Trophoblast cell (in vitro differentiated cells and primary cell): ENCODE results near the gene EEF2K.

Source experiments
- DNase-seq, 2 donors: peaks; one replicate each; pipeline ENCODE4 v3.0.0-alpha.2; 2016
- H2AFZ ChIP-seq: 2 replicates; pipeline ENCODE4 v1.6.1; 2013; ENCODE audit warnings: low read length, moderate library complexity, mild to moderate bottlenecking; ENCODE audit not compliant: insufficient read depth, poor library complexity
- H2AK5ac ChIP-seq: 2 replicates; pipeline ENCODE4 v1.6.1; 2013; ENCODE audit warnings: mild to moderate bottlenecking, low read length
- H2BK120ac ChIP-seq: 2 replicates; pipeline ENCODE4 v1.6.1; 2013; ENCODE audit warnings: low read length, mild to moderate bottlenecking, moderate library complexity; ENCODE audit not compliant: insufficient read depth, poor library complexity
- H2BK12ac ChIP-seq: 2 replicates; pipeline ENCODE4 v1.6.1; 2013; ENCODE audit warnings: mild to moderate bottlenecking, low read length, moderate library complexity
- H2BK5ac ChIP-seq: 2 replicates; pipeline ENCODE4 v1.6.1; 2013; ENCODE audit warnings: low read length, low read depth, moderate library complexity, mild to moderate bottlenecking; ENCODE audit not compliant: poor library complexity
- H3K14ac ChIP-seq: 2 replicates; pipeline ENCODE4 v1.6.1; 2013; ENCODE audit warnings: mild to moderate bottlenecking, low read length
- H3K18ac ChIP-seq: 2 replicates; pipeline ENCODE4 v1.6.1; 2013; ENCODE audit warnings: mild to moderate bottlenecking, low read length
- H3K23ac ChIP-seq: 2 replicates; pipeline ENCODE4 v1.6.1; 2013; ENCODE audit warnings: low read length
- H3K27ac ChIP-seq: 2 replicates; pipeline ENCODE4 v1.5.1; 2013; ENCODE audit warnings: low read depth, mild to moderate bottlenecking, inconsistent platforms, low read length, moderate library complexity
- H3K27me3 ChIP-seq: 2 replicates; pipeline ENCODE4 v1.6.1; 2013; ENCODE audit warnings: inconsistent platforms, mild to moderate bottlenecking, low read length, moderate library complexity; ENCODE audit not compliant: insufficient read depth
- H3K36me3 ChIP-seq, 2 experiments: 1 replicate in 1 of 2; 2 replicates in 1 of 2; pipeline ENCODE4 v1.6.1; 2013; ENCODE audit warnings: low read length in 2 of 2, mild to moderate bottlenecking in 2 of 2, moderate library complexity in 1 of 2; ENCODE audit not compliant: insufficient read depth in 2 of 2, control insufficient read depth in 1 of 2
- H3K4ac ChIP-seq: 2 replicates; pipeline ENCODE4 v1.6.1; 2013; ENCODE audit warnings: low read depth, mild to moderate bottlenecking, low read length, moderate library complexity
- H3K4me1 ChIP-seq, 2 experiments: 1 replicate in 1 of 2; 2 replicates in 1 of 2; pipeline ENCODE4 v1.6.1; 2013; ENCODE audit warnings: low read length in 2 of 2, mild to moderate bottlenecking in 2 of 2, moderate library complexity in 1 of 2; ENCODE audit not compliant: insufficient read depth in 2 of 2, control insufficient read depth in 1 of 2
- H3K4me2 ChIP-seq: 2 replicates; pipeline ENCODE4 v1.6.1; 2013; ENCODE audit warnings: inconsistent platforms, mild to moderate bottlenecking, low read length, moderate library complexity
- H3K4me3 ChIP-seq: 2 replicates; pipeline ENCODE4 v1.5.1; 2013; ENCODE audit warnings: mild to moderate bottlenecking, low read depth, low read length, inconsistent platforms
- H3K79me1 ChIP-seq: one replicate; pipeline ENCODE4 v1.6.1; 2013; ENCODE audit warnings: low read length
- H3K79me2 ChIP-seq: 2 replicates; pipeline ENCODE4 v1.6.1; 2013; ENCODE audit warnings: low read length, mild to moderate bottlenecking; ENCODE audit not compliant: control insufficient read depth, insufficient read depth, poor library complexity
- H3K9ac ChIP-seq: 2 replicates; pipeline ENCODE4 v1.6.1; 2013; ENCODE audit warnings: mild to moderate bottlenecking, low read length
- H3K9me3 ChIP-seq: 2 replicates; pipeline ENCODE4 v1.6.1; 2013; ENCODE audit warnings: low read depth, mild to moderate bottlenecking, control low read depth, inconsistent platforms, low read length; ENCODE audit not compliant: insufficient read depth
- H4K12ac ChIP-seq: 2 replicates; pipeline ENCODE4 v1.6.1; 2013; ENCODE audit warnings: low read depth, mild to moderate bottlenecking, low read length, moderate library complexity
- H4K8ac ChIP-seq: 2 replicates; pipeline ENCODE4 v1.6.1; 2013; ENCODE audit warnings: low read depth, mild to moderate bottlenecking, low read length, moderate library complexity
- H4K91ac ChIP-seq: one replicate; pipeline ENCODE4 v1.6.1; 2013; ENCODE audit warnings: low read depth, mild to moderate bottlenecking, low read length, moderate library complexity
- WGBS: extraction: QIAGEN DNeasy Blood & Tissue Kit; methylation state at CpG from one replicate; pipeline ENCODE4 v1.1.7; 2013; ENCODE audit warnings: missing lambda C conversion rate; ENCODE audit not compliant: insufficient read length, insufficient coverage; ENCODE audit errors: extremely low coverage; 5-methylcytosine and 5-hydroxymethylcytosine counted together

EEF2K gene

DNA sequence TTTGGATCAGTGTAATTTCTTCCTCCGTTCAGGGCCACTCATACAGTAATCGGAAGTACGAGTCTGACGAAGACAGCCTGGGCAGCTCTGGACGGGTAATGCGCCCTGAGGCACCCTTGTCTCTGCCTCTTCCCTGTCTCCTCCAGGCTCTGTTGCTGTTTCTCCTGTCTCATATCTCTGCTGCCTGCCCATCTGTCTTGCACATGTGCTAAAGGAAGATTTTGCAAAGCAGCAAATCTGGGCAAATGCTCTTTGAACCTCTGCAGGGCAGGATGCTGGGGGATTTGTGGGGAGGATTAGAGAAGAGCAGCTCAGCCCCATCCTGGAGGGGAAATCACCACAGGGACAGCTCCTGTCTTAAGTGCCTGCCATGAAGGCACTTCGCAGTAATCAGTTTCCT, 58.7 kb downstream of the EEF2K start:
- no peak overlapping the region for H2BK5ac ChIP-seq
- H3K27ac ChIP-seq: no peak overlapping the region
- no peaks in the 10 kb centered on the region for H3K79me2 ChIP-seq
- no peaks in the 10 kb centered on the region for H3K79me1 ChIP-seq
- no peak overlapping the region for H4K91ac ChIP-seq
- no peak overlapping the region for H4K8ac ChIP-seq
- H4K12ac ChIP-seq: no peak overlapping the region
- H2AFZ ChIP-seq: no peak overlapping the region
- no peak overlapping the region for H3K4me2 ChIP-seq
- H3K18ac ChIP-seq: no peak overlapping the region
- no peak overlapping the region for H3K4me3 ChIP-seq
- peaks cover 17 to 18% of the 10 kb centered on the region in 2 experiments for H3K36me3 ChIP-seq
- no peaks in the 10 kb centered on the region for H3K27me3 ChIP-seq
- no peak overlapping the region for H2BK120ac ChIP-seq
- H3K4ac ChIP-seq: no peak overlapping the region
- no peak overlapping the region for H3K14ac ChIP-seq
- no peak overlapping the region for H3K9ac ChIP-seq
- peaks cover 3 to 5% of the 10 kb centered on the region in 2 experiments for H3K4me1 ChIP-seq
- WGBS: no CpG with 5 or more reads among the region's 7 CpGs
- no peak overlapping the region for H2AK5ac ChIP-seq
- H3K23ac ChIP-seq: no peak overlapping the region
- DNase-seq: peak; percentile 52 to 61
- H2BK12ac ChIP-seq: no peak overlapping the region
- H3K9me3 ChIP-seq: peaks cover 3% of the 10 kb centered on the region

DNA sequence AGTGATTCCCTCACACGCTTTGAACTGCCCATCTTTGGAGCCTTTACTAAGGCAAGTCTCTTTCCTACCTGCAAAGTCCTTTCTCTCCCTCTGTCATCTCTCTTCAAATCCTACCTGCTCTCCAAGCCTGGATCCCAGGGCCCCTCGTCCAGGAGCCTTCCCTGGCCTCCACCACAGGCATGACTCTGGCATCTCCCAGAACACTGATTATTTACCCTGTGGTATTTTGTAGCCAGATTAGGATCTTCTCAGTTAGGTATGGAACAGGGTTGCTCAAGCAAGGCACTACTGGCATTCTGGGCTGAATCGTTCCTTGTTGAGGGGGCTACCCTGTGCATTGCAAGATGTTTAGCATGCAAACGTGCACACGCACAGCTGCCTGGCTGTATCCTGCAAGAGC, 59.3 kb downstream of the EEF2K start:
- H2BK5ac ChIP-seq: no peak overlapping the region
- H3K4me2 ChIP-seq: no peak overlapping the region
- H3K36me3 ChIP-seq: peaks cover 15 to 16% of the 10 kb centered on the region in 2 experiments
- H3K4me3 ChIP-seq: no peak overlapping the region
- H3K18ac ChIP-seq: no peak overlapping the region
- H3K79me1 ChIP-seq: no peaks in the 10 kb centered on the region
- H3K4me1 ChIP-seq: peaks cover 3 to 5% of the 10 kb centered on the region in 2 experiments
- no peak overlapping the region for H3K9ac ChIP-seq
- no peaks in the 10 kb centered on the region for H3K79me2 ChIP-seq
- no peak overlapping the region for H3K23ac ChIP-seq
- H4K91ac ChIP-seq: no peak overlapping the region
- H3K27ac ChIP-seq: no peak overlapping the region
- H2AK5ac ChIP-seq: no peak overlapping the region
- no peak overlapping the region for H2AFZ ChIP-seq
- no CpG with 5 or more reads among the region's 5 CpGs for WGBS
- H3K14ac ChIP-seq: no peak overlapping the region
- DNase-seq: peak; percentile 41 to 75
- peaks cover under 1% of the 10 kb centered on the region for H3K9me3 ChIP-seq
- no peak overlapping the region for H2BK120ac ChIP-seq
- H2BK12ac ChIP-seq: no peak overlapping the region
- H3K27me3 ChIP-seq: no peaks in the 10 kb centered on the region
- no peak overlapping the region for H4K12ac ChIP-seq
- H3K4ac ChIP-seq: no peak overlapping the region
- no peak overlapping the region for H4K8ac ChIP-seq

DNA sequence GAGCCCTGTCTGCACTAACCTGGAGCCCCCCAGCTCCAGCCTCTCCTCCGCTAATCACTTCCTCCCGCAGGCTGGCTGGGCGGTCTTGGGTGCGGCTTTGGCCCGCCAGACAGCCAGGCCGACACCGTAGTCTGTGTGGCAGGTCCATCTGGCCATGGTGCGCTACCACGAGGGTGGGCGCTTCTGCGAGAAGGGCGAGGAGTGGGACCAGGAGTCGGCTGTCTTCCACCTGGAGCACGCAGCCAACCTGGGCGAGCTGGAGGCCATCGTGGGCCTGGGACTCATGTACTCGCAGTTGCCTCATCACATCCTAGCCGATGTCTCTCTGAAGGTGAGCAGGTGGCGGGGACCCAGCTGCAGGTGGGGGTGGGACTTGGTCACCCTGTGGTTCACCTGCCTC, 60.5 kb downstream of the EEF2K start:
- Histone ChIP-seq H2AFZ (no peak overlapping the region), H3K4ac (no peak overlapping the region), H3K14ac (no peak overlapping the region), H3K27ac (no peak overlapping the region), H3K4me1 (peaks cover 3 to 5% of the 10 kb centered on the region in 2 experiments), H3K9me3 (no peaks in the 10 kb centered on the region), H3K36me3 (peaks cover 14% of the 10 kb centered on the region in 2 experiments), H4K12ac (no peak overlapping the region), H3K4me2 (no peak overlapping the region), H2BK12ac (no peak overlapping the region), H3K79me1 (no peaks in the 10 kb centered on the region), H4K8ac (no peak overlapping the region), H2BK120ac (no peak overlapping the region), H2AK5ac (no peak overlapping the region), H3K9ac (no peak overlapping the region), H3K27me3 (no peaks in the 10 kb centered on the region), H4K91ac (no peak overlapping the region), H3K4me3 (no peak overlapping the region), H3K18ac (no peak overlapping the region), H2BK5ac (no peak overlapping the region), H3K23ac (no peak overlapping the region), H3K79me2 (no peaks in the 10 kb centered on the region)
- DNase-seq: no peak
- WGBS: no CpG with 5 or more reads among the region's 19 CpGs

DNA sequence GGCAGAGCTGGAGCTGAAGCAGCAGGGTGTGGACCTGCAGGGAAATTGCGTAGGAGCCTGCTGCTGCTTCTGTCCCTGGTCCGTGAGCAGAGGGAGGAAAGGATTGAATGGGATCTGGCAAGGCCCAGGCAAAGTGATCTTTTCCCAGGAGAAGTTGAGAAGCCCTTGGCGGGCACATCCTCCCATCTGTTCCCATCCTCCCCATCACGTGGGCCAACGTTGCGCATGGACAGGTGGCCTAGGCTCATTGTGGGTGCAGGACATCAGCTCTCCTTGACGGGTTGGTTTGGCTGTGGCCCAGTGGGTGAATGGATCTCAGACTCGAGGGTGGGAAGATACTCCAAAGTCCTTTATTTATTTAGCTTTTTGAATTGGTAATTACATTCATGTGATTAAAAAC, 61.7 kb downstream of the EEF2K start:
- H2AFZ ChIP-seq: no peak overlapping the region
- H3K18ac ChIP-seq: no peak overlapping the region
- no peak overlapping the region for H2BK120ac ChIP-seq
- H4K8ac ChIP-seq: no peak overlapping the region
- H3K9ac ChIP-seq: no peak overlapping the region
- H2BK5ac ChIP-seq: no peak overlapping the region
- no peaks in the 10 kb centered on the region for H3K79me2 ChIP-seq
- no peak overlapping the region for H3K4me2 ChIP-seq
- H2BK12ac ChIP-seq: no peak overlapping the region
- no peak overlapping the region for H4K12ac ChIP-seq
- H3K4ac ChIP-seq: no peak overlapping the region
- no peak for DNase-seq
- H4K91ac ChIP-seq: no peak overlapping the region
- peaks cover 12 to 15% of the 10 kb centered on the region in 2 experiments for H3K36me3 ChIP-seq
- WGBS: no CpG with 5 or more reads among the region's 8 CpGs
- H3K4me3 ChIP-seq: no peak overlapping the region
- H3K27me3 ChIP-seq: no peaks in the 10 kb centered on the region
- no peak overlapping the region for H3K14ac ChIP-seq
- peak overlapping the region; percentile 84 for H3K23ac ChIP-seq
- H2AK5ac ChIP-seq: no peak overlapping the region
- H3K27ac ChIP-seq: no peak overlapping the region
- H3K9me3 ChIP-seq: no peaks in the 10 kb centered on the region
- no peaks in the 10 kb centered on the region for H3K79me1 ChIP-seq
- H3K4me1 ChIP-seq: peaks cover 3 to 5% of the 10 kb centered on the region in 2 experiments
